Stimulated activated CD8-positive, alpha-beta memory T cell treated with anti-CD3 and anti-CD28 coated beads, Interleukin-2, amount 100 ng/mL, for 1 hour (primary cell): ENCODE results near the gene ALDH1A2.
"Not testable (repeated sequence)": the region's sequence is repeated elsewhere in the genome, so short reads cannot be mapped to it uniquely, and the experiment has no call there.

Experiments
- DNase-seq, 2 donors: peaks; one replicate each; pipeline ENCODE4 v3.0.0-alpha.2; 2020; ENCODE audit warnings: low read depth in 2 of 2

The ALDH1A2 gene

GRCh38 chr15:58065445-58066041, at the start of gene ALDH1A2:
ALDH1A2 (minus strand) TSS chr15:58065711; CDS start chr15:58065650, 61 bp downstream.
- no peak for DNase-seq

DNA sequence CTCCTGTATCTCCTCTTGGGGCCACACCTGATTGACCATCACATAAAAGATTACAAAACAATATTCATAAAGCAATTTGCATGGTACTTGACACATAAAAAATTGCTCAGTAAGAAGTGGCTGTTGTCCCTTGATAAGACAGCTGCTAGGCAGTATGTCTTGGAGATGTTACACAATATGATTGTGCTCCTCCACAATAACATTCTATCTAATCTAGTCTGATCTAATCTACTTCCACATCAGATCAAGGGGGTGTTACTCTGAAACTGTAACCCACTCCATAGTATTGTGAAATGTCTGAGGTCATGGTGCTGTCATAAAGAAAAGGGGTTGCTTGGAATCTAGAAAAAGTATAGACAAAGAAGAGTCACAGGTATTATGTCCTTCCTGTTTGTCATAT, 49.3 kb upstream of the ALDH1A2 start:
- no peak for DNase-seq

- no peak for DNase-seq
Measured at GRCh38 chr15:58114388-58114787, 48.9 kb upstream of the ALDH1A2 start.

DNA sequence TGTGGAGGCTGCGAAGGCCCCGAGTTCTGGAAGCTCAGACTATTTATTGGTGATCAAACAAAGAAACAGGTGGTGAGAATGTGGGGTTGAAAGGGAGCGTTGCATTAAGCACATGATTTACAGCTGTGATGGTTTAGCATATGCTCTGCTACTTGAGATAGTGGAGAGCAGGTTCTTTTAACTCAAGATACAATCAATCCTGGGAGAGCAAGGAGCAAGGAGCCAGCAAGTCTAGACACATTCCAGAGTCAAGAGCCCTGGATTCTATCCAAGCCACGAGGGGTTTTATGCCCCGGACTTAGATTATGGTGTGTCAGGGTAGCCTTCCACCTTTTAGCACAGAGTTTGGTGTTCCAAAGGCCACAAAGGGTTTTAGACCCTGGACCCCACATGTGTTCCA, 47.8 kb upstream of the ALDH1A2 start:
- not testable (repeated sequence) for DNase-seq

- DNase-seq = no peak
Measured at GRCh38 chr15:58111718-58112104, 46.2 kb upstream of the ALDH1A2 start.

GRCh38 chr15:58110999-58111717, 45.6 kb upstream of the ALDH1A2 start:
- no peak for DNase-seq

- DNase-seq = no peak
Measured at GRCh38 chr15:58109419-58109818, 43.9 kb upstream of the ALDH1A2 start.

GRCh38 chr15:58108117-58108516, 42.6 kb upstream of the ALDH1A2 start:
- no peak for DNase-seq

- DNase-seq = no peak
Measured at GRCh38 chr15:58103482-58103881, 38.0 kb upstream of the ALDH1A2 start.

- no peak for DNase-seq
Measured at GRCh38 chr15:58096529-58097084, 31.1 kb upstream of the ALDH1A2 start.

DNA sequence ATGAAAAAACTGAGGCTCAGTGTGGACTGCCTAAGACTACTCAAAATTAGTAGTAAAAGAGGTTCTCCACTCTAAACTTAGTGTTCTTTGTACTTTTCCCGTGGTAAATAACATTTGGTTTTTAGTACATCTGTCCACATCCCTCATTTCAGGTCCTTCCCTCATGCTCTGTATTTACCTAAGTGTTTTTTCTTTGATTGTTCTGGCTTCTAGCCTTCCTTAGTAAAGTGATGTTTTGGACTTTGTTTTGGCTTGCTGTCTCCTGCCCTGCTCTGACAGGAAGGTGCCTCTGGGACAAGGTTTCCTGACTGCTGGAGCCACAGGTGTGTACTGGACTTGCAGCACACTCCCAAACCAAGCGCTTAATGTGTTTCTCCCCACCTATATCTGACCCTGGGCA, 29.9 kb upstream of the ALDH1A2 start:
- no peak for DNase-seq

DNA sequence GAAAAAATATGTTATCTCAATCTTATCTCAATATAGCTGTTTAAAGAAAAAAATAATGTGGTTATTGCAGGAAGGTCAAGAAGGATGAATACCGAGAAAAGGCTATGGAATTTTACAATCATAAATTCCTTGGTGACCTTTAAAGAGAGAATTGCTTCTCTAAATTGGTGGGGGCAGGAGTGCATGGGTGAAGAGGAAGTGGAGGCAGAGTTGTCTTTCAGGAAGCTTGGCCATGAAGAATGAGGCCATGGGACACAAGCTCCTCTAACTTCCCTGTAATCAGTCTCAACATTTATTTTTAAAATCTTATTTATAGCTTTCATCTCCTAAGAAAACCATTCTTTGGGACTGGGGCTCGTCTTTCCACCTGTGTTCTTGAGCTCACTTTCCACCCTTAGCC, 22.4 kb upstream of the ALDH1A2 start:
- no peak for DNase-seq

- DNase-seq = no peak
Measured at GRCh38 chr15:58086491-58086890, 21.0 kb upstream of the ALDH1A2 start.

- no peak for DNase-seq
Measured at GRCh38 chr15:58083526-58083925, 18.0 kb upstream of the ALDH1A2 start.

DNA sequence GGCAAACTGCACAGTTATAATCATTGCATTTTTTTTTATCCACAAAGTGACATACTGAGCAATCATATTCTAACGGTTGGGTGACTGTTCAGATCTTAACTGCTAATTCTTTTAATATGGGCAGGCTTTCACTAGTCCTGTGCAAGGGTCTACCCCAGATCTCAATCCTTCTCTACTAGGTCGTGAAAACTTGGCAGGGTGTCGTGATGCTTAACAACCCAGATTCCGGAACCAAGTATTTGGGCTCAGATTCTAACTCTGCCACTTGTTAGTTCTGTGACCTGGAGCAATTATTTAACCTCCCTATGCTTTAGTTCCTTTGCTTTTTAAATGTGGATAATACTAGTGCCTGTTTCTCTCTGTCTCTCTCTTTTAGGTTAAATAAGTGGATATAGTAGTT, 16.4 kb upstream of the ALDH1A2 start:
- DNase-seq = no peak

DNA sequence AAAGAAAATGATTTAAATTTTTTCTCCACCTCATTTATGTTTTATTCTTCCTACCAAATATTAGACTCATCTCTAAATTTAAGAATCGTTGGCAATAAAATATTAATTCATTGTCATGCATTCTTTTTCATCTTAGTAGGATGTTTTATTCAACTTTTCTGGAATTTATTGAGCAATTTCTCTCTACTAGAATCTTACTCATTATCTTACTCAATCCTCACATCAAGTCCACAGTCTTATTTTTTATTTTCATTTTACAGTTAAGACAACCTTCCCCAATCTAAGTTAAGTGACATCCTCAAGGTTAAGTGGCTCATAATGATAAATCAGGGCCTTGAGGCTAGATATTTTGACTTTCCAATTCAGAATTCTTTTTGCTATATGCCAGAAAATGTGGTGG, 15.9 kb upstream of the ALDH1A2 start:
- DNase-seq = no peak

DNA sequence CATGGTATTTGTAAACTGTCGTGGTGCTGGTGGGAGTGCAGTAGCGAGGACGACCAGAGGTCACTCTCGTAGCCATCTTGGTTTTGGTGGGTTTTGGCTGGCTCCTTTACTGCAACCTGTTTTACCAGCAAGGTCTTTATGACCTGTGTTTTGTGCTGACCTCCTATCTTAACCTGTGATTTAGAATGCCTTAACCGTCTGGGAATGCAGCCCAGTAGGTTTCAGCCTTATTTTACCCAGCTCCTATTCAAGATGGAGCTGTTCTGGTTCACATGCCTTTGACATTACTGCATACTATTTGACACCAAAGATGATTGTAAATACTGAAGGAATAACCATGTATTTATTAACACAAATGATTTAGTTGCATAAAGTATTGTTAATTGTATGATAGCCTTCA, 15.4 kb upstream of the ALDH1A2 start:
- not testable (repeated sequence) for DNase-seq

DNA sequence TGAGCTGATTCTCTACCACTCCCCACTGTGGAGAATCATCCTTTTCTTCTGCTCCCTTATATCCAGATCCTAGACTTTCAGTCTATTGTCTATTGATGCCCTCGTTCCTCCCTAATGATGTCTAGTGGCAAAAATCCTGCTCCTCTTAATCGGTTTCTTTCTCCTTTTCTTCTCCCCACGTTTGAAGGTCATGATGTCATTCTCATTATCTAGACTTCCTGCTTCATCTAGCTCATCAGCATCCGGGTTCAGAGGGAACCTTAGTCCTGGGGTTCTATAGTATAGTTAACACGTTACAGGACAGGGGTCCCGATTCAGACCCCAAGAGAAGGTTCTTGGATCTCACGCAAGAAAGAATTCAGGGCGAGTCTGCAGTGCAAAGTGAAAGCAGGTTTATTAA, 14.9 kb upstream of the ALDH1A2 start:
- no peak for DNase-seq

- no peak for DNase-seq
Measured at GRCh38 chr15:58078591-58078990, 13.1 kb upstream of the ALDH1A2 start.

DNA sequence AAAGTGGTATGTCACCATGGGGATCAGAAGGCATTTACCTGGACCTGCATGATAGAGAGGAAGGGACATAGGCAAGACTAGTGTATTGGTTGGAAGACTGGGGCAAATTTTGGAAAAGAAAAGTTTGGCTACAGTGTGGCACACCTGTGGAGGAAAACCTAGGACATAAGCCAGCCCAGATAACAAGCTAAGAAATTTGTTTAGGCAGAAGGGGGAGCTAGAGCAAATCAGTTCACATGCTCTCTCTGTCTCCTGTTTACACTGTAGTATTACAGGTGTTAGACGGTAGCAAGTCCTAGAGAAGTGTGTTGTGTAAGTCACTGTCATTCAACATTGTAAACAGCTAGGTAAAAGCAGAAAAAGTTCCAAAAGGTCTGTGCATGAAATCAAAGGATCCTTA, 11.9 kb upstream of the ALDH1A2 start:
- no peak for DNase-seq

- no peak for DNase-seq
Measured at GRCh38 chr15:58074452-58074851, 8.9 kb upstream of the ALDH1A2 start.

- no peak for DNase-seq
Measured at GRCh38 chr15:58070801-58071418, 5.4 kb upstream of the ALDH1A2 start.

DNA sequence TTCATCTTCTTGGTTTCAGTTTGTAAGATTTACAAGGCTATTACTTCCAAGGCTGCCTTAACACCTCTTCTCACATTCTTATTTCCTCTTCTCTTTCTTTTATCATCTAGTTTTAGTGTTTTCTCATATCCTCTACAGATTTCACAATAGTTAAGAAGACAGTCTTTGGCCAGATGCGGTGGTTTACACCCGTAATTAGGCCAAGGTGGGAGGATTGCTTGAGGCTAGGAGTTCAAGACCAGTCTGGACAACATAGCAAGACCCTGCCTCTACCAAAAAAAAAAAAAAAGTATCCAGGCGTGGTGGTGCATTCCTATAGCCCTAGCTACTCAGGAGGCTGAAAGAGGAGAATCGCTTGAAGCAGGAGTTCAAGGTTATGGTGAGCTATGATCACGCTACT, 3.5 kb upstream of the ALDH1A2 start:
- no peak for DNase-seq
